ENCODE measurements around the gene HNRNPU.

HNRNPU gene

GRCh38 chr1:244862354-244862698 is 2.0 kb downstream of the HNRNPU start:
- DNase-seq, result no peak

GRCh38 chr1:244861683-244862082 is 2.7 kb downstream of the HNRNPU start:
- DNase-seq, result no peak

GRCh38 chr1:244860914-244861610 is 3.3 kb downstream of the HNRNPU start:
- no peak for DNase-seq

- no peak for DNase-seq
These were observed 4.3 kb downstream of the HNRNPU start for GRCh38 chr1:244860078-244860477.

GRCh38 chr1:244858357-244858756 is 6.0 kb downstream of the HNRNPU start:
- DNase-seq, result no peak

- no peak for DNase-seq
These were observed 6.6 kb downstream of the HNRNPU start for GRCh38 chr1:244857761-244858160.

GRCh38 chr1:244854865-244855578 is 9.3 kb downstream of the HNRNPU start:
- DNase-seq, result no peak

GRCh38 chr1:244854166-244854565 is 10.2 kb downstream of the HNRNPU start:
- DNase-seq, result no peak

GRCh38 chr1:244852694-244853093 is 11.6 kb downstream of the HNRNPU start:
- no peak for DNase-seq

GRCh38 chr1:244851546-244852231 is 12.7 kb downstream of the HNRNPU start:
- no peak for DNase-seq

- DNase-seq, result no peak
These were observed 13.4 kb downstream of the HNRNPU start for GRCh38 chr1:244850896-244851295.

GRCh38 chr1:244850099-244850852 is 14.1 kb downstream of the HNRNPU start:
- DNase-seq, result no peak

- no peak for DNase-seq
These were observed 15.0 kb downstream of the HNRNPU start for GRCh38 chr1:244849189-244849866.

- DNase-seq, result no peak
These were observed 17.7 kb downstream of the HNRNPU start for GRCh38 chr1:244846653-244847052.

GRCh38 chr1:244844155-244845121 is 19.9 kb downstream of the HNRNPU start:
- no peak for DNase-seq

- no peak for DNase-seq
These were observed 21.0 kb downstream of the HNRNPU start for GRCh38 chr1:244843148-244843978.

GRCh38 chr1:244841273-244841927 is 22.9 kb downstream of the HNRNPU start:
- no peak for DNase-seq

GRCh38 chr1:244840219-244840794 is 24.0 kb downstream of the HNRNPU start:
- DNase-seq, result no peak

GRCh38 chr1:244839656-244840055 is 24.7 kb downstream of the HNRNPU start:
- DNase-seq, result no peak

All from NCI-H2107 (cell line).